Stimulated activated CD4-positive, alpha-beta T cell treated with anti-CD3 and anti-CD28 coated beads, Interleukin-12 subunit alpha, Interleukin-12 subunit beta, amount 100 ng/mL, for 48 hours (primary cell): ENCODE measurements around the gene PLP2.

ENCODE experiments used
- DNase-seq, 3 donors: peaks; one replicate each; pipeline ENCODE4 v3.0.0-alpha.2; 2020; ENCODE audit warnings: low read depth in 2 of 3, low spot score in 1 of 3

PLP2 gene

DNA sequence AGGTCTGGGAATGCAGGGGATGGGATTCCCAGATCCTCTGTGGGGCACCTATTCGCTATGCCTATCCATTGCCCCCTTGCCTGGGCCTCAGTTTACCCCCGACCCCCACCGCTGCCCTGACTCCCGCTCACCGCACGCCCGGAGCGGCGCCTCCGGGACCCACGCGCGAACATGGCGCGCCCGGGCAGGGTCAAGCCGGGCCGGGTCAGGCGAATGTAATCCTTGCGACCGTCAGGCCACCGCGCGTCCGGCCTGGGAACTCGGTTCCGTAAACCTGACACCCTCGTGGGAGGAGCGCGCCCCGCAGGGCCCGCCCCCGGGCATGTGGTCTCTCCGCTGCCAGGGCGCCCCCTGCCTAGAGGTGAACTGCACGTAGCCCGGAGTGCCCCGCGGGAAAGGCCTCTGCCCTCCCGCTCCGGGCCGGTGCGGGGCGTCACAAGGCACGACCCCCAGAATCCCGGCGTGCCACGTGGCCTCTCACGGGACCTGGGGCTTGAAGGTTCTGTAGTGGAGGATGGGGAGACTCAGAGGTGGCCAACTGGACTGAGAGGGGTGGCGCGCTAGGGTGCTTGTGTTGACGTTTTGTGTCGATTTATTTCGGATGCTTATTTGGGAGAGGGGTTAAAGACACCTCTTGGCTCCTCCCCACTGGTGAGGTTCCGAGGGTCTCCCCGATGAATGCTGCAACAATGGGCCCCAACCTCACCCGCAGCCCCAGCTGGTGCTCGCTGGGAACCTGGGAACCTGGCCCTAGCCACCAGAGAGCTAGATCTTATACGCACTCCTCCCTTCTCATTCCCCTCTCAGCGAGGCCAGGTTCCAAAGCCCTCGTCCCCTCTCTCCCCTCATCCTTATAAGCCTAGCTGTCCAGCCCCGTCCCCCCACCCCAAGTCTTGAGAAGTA, 14.7 kb downstream of the PLP2 start, which contains the start of gene PRICKLE3:
Gene PRICKLE3, minus strand, starts transcription at position 249 of the 903 bp plus-strand sequence. Its CDS starts 76 bp downstream, at position 173.
- peak in 2 of 3 donors; percentile 49 to 67 for DNase-seq

GRCh38 chrX:49187028-49187394, 15.3 kb downstream of the PLP2 start:
- no peak for DNase-seq

GRCh38 chrX:49187526-49187925, 15.8 kb downstream of the PLP2 start:
- no peak for DNase-seq

GRCh38 chrX:49188468-49189076, 16.9 kb downstream of the PLP2 start:
- DNase-seq, result no peak

- no peak for DNase-seq
Measured at GRCh38 chrX:49189606-49190005, 17.9 kb downstream of the PLP2 start.

DNA sequence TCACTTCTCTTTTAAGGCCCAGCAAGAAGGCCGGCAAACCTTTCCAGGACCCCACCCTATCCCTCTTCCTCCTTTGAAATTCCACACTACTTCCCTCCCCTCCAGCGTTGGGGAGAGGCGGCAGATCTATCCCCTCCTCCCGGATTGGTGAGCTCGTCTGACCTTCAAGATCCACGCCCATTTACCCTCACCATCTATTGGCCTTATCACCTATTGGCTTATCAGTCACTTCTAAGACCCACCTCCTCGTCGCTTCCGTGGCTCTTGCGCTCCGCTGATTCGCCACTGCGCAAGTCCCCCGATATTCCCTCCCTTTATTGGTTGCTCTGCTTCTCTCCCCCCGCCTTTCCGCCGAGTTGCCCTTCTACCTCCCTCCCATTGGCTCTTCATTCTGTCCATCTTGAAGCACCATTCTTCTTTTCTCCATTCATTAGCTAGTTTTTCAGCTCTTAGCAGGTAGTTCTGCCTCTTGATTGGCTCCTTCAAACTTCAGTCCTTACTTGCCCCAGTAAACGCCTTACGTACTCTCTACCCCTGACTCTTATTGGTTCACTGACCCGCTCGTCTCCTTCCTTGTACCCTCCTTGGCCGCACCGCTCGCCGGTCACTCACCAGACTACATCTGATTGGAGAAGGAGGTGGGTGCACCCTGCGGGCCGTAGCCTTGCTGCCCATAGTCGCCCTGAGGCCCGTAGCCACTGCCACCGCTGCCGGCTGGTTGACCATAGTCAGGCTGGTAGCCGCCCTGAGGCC, 19.3 kb downstream of the PLP2 start:
- peak; percentile 72 to 76 (median 75) for DNase-seq

- no peak for DNase-seq
Measured at GRCh38 chrX:49191574-49192011, 19.9 kb downstream of the PLP2 start.

GRCh38 chrX:49192722-49193328, 21.1 kb downstream of the PLP2 start:
- DNase-seq, result peak in 1 of 3 donors; percentile 54

- DNase-seq, result no peak
Measured at GRCh38 chrX:49193542-49193964, 21.9 kb downstream of the PLP2 start.

DNA sequence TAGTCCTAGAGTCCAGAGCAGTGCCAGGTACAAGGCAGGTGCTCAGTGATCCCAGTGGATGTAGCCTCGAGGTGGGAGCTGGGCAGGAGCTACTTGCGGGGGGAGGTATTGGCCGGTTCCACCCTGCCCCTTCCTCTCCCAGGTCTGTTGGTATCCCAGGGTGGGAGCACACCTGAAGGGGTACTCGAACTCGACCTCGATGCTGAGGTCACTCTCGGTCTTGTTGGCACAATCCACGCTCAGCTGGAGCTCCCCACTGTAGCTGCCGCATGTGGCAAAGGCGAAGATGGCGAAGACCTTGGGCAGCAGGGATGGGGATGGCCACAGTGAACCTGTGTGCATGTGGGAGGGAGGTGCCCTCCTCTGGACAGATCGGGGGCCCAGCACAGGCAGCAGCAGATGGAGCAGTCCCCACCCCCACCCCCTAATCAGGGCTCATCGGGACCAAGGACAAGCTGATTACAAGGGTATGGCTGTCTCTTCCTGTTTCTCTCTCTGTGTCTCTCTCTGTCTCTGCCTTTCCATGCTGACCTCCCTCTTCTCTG, 25.9 kb downstream of the PLP2 start:
- no peak for DNase-seq

DNA sequence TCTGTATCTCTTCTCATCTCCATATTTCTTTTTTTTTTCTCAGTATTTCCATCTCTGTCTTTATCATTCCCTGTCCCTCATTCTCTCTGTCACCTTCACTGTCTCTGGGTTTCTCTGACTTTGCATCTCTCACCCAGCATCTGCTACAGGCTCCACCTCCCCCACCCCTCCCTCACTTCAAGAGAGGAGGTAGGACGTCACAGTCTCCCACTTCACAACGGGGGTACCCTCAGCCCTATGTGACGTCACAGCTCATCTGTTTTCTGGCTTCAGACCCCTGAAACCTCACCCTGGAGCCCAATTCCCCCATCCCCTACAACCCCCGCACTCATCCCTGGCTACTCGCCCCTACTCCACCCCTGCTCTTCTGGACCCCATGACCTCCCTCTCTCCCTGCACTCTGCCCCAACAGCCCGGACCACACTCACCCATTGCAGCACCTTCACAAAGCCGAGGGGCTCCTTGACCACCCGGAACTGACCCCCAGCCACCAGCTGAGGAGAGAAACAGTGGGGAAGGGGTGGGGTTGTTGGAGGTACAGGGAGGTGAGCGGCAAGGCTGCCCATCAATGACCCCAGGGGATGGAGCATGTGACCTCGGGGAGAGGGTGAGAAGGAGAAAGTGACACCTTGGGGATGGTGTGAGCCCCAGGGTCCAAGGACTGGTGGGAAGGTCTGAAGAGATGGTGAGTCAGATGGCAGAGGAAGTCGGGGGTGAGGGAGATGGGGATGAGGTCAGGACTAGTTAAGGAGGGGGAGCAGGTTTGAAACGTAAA, 27.0 kb downstream of the PLP2 start:
- DNase-seq, result no peak

DNA sequence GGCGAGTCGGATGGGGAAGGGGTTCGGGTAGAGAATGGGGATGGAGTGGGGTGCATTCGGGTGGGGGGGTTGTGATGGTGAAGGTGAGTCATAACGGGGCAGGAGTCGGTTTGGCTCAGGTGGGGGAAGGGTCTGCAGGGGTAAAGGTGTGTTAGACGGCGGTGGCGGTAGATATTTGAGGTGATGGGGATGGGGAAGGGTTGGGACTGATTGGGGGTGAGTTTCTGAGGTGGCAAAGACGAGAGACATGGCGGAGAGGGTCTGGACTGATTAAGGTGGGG, 27.6 kb downstream of the PLP2 start:
- no peak for DNase-seq

DNA sequence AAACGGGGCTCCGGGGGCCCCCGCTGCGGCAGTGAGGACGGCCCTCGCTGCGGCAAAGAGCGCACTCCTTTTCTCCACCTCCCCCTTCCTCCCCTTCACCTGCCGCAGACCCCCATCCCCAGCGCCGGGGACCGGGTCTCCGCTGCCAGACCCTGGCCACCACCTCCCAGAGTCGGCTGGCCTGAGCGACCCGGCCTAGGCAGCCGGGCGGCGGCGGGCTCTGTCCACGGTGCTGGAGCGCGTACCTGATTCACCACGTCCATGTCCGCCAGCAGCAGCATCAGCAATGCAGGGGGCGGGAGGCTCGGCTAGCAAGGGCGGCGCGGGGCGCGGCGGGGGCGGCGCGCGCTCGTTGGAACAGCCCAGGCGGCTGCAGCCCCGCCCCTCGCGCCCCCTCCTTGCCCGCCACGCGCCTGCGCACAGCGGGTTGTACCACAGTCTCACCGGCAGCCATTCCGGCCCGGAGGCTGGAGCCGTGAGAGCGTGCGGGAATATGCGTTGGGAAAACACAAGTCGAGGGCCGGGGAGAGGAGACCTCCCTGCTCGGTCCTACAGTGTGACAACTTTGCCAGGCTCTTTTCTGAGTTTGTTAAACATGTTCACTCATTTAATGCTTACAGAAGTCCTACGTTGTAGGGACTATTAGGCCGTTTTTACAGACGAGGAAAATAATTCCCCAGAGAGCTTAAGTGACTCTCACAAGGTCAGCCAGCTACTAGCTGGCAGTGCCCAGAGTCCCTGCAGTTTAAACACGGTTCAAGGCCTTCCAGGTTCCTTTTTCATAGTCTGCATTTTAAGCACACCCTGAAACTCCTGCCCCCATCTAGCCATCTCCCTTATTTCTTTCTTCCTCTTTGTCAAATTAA, 28.4 kb downstream of the PLP2 start, which contains the start of gene SYP:
Gene SYP, minus strand, starts transcription at position 288 of the 866 bp plus-strand sequence. Its CDS starts 7 bp downstream, at position 281.
- DNase-seq, result peak; percentile 74 to 82 (median 78)

- DNase-seq, result no peak
Measured at GRCh38 chrX:49202022-49202421, 30.3 kb downstream of the PLP2 start.

GRCh38 chrX:49203536-49203935, 31.8 kb downstream of the PLP2 start:
- DNase-seq, result no peak

DNA sequence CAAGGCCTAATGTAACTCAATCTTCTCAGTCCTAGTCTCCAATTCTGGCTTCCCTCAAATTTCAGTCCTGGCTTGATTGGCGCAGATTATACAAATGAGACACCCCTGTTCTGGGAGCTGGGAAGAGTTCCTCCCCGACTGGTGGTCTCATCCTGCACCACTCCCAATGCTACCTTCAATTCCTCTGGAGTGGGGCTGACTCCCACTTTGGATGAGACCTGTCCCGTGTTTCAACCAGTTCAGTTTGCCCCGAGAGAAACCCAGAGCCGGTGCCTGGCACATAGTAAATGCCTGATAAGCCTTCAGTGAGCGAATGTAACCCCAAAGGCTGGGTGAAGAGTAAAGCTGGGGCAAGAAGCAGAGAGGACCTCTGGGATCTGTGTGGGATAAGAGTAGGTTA, 32.3 kb downstream of the PLP2 start:
- DNase-seq, result no peak

GRCh38 chrX:49204709-49205108, 33.0 kb downstream of the PLP2 start:
- DNase-seq, result no peak

GRCh38 chrX:49205443-49205842, 33.7 kb downstream of the PLP2 start:
- DNase-seq, result no peak

GRCh38 chrX:49206543-49206942, 34.8 kb downstream of the PLP2 start:
- DNase-seq, result no peak
